ENCODE results near the gene ZBTB42. TPM values are rescaled to one million over a fixed set of nuclear protein-coding genes. Genes with fewer than 3 reads are reported as not detected.

Gene ZBTB42
- total RNA-seq, 1 donor from 2014 or later = 3.1 TPM

DNA sequence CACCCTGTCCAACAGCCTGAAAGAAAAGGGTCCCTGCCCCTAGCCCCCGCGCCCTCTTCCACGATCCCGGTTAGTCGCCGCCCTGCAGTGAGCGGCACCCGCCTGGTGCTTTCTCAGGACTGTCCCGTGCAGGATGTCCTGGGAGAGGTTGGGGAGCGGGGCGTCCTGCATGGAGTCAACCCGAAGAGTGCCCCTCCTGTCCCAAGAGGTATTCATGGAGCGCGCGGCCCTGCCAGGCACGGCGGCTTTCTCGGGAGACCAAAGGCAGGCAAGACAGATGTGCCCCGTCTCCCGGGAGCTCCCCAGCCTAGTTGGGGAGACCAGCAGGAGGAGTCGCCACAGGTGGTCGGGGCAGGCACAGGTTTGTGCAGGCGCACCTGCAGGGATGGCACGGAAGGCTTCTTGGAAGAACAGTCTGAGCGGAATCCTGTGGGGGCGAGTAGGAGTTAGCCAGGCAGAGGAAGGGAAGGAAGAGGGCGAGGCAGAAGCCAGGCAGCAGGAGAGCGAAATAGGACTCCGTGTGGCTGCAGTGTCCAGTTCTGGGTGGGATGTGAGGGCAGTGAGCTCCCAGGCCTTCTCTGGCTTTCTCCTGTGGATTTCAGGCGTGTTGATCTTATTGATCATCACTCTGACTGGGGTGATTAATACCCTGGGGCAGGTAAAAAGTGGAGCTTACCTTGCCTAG is 47.2 kb upstream of the ZBTB42 start:
- CTCF ChIA-PET = interaction anchor here (1.6 to 4.0 kb wide), 3 partner anchors 14 to 45 kb away, joined by 8 to 27 read pairs (median 9); partner anchors contain the start of gene ADSS1
- peaks cover 34% of the 10 kb centered on the region for H3K4me1 Mint-ChIP-seq
- no peaks in the 10 kb centered on the region for H3K9me3 Mint-ChIP-seq
- peak overlapping the region; percentile 41 for H3K27ac Mint-ChIP-seq
- TF ChIP-seq, protein P1, sequence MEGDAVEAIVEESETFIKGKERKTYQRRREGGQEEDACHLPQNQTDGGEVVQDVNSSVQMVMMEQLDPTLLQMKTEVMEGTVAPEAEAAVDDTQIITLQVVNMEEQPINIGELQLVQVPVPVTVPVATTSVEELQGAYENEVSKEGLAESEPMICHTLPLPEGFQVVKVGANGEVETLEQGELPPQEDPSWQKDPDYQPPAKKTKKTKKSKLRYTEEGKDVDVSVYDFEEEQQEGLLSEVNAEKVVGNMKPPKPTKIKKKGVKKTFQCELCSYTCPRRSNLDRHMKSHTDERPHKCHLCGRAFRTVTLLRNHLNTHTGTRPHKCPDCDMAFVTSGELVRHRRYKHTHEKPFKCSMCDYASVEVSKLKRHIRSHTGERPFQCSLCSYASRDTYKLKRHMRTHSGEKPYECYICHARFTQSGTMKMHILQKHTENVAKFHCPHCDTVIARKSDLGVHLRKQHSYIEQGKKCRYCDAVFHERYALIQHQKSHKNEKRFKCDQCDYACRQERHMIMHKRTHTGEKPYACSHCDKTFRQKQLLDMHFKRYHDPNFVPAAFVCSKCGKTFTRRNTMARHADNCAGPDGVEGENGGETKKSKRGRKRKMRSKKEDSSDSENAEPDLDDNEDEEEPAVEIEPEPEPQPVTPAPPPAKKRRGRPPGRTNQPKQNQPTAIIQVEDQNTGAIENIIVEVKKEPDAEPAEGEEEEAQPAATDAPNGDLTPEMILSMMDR (IDR thresholded peaks at IDR 0.05) = no peak
- intact Hi-C loops (cut with micrococcal nuclease) = loop anchor here (2.0 kb wide), 4 partner anchors 47 to 737 kb away; partner anchors contain the start of genes CDCA4, INF2, TEDC1 and ZBTB42
- POLR2A ChIA-PET = interaction anchor here (1.2 to 1.8 kb wide), 6 partner anchors 13 to 311 kb away, joined by 3 to 14 read pairs (median 6); partner anchors contain the start of genes CDCA4, GPR132 and ZBTB42
- H3K4me3 Mint-ChIP-seq = peak overlapping the region; percentile 88
- peaks cover 43% of the 10 kb centered on the region for H3K36me3 Mint-ChIP-seq (ENCODE audit: low read depth)
- DNase-seq (no peak), ATAC-seq (ENCODE audit: low read depth) (no peak)
- no peaks in the 10 kb centered on the region for H3K27me3 Mint-ChIP-seq

DNA sequence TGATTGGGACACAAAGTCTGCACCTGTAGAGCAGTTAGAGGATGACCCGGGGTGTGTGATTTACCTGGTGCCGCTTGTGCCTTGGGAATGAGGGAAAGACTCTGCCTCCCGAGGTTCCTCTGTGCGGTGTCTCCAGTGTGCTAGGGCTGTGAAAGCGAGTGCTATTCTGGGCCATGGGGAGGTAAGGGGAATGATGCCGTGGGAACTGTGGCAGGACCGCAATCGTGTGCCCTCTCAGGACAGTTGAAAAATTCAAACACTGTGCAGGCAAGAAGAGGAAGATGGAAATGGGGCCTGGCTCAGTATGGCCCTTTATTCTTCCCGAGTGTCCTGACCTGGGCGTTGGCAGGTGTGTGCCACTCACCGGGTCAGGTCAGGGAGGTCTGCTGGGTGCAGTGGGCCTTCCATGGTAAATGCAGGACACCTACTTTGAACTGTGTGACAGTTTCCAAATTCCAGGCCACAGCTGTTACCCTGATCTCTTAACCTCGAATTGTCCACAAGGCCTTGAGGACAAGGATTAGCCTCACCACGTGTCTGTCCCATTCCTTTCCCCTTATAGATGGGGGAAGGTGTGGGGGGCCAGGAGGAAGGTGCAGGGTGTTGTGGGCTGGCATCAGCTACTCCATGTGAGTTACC is 46.6 kb upstream of the ZBTB42 start:
- peaks cover 32% of the 10 kb centered on the region for H3K4me1 Mint-ChIP-seq
- intact Hi-C loops (cut with micrococcal nuclease) = no loop called here
- DNase-seq = no peak
- ChIA-PET POLR2A (no interaction called here), CTCF (interaction anchor here (4.0 kb wide), 1 partner anchor 13 kb away, joined by 27 read pairs; no protein-coding TSS in a partner anchor)
- no peaks in the 10 kb centered on the region for H3K27me3 Mint-ChIP-seq
- ATAC-seq (ENCODE audit: low read depth) = no peak
- H3K27ac Mint-ChIP-seq = no peak overlapping the region
- peaks cover 49% of the 10 kb centered on the region for H3K36me3 Mint-ChIP-seq (ENCODE audit: low read depth)
- H3K9me3 Mint-ChIP-seq = no peaks in the 10 kb centered on the region
- peak overlapping the region; percentile 88 for H3K4me3 Mint-ChIP-seq
- TF ChIP-seq, protein P1 (IDR thresholded peaks at IDR 0.05) = no peak

DNA sequence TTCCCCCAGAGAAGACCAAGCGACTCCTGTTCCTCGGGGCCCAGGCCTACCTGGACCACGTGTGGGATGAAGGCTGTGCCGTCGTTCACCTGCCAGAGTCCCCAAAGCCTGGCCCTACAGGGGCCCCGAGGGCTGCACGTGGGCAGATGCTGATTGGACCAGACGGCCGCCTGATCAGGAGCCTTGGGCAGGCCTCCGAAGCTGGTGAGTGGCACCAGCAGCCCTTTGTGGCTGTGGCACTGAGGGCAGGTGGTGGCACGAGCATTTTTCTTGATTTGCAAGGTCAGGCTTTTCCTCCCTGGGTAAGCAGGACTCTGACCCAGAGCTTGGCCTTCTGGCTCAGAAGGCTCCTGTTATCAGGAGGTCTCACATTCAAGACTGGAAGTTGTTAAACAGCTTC is 45.3 kb upstream of the ZBTB42 start:
- no peaks in the 10 kb centered on the region for H3K27me3 Mint-ChIP-seq

DNA sequence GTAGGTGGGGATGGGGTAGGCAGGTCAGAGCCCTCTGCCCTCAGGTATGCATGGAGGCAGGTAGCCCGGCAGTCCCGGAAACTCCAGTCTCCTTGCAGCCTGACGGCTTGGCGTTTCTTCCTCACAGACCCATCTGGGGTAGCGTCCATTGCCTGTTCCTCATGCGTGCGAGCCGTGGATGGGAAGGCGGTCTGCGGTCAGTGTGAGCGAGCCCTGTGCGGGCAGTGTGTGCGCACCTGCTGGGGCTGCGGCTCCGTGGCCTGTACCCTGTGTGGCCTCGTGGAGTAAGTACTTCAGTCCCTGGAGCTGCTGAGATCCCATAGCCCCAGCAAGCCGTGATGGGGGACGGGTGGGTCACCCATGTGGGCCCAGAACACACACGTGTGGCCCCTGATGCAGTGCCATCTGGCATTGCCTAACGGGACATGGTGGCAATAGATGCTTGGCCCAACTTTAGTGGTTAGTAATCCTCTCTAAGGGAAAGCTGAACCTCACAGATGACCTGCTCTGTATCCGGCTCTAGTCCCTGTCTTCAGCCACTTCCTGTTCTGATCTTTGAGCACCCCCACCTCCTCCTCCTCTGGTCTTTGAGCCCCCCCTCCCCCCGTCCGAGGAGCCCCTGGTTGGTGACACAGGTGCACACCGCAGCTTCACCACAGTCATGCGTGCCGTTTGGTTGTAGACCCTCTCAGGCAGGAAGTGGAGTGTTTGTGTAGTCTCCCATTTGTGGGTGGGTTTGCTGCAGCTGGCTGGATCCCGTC is 44.2 kb upstream of the ZBTB42 start:
- Mint-ChIP-seq H3K36me3 (ENCODE audit: low read depth) (peaks cover 71% of the 10 kb centered on the region), H3K27me3 (no peaks in the 10 kb centered on the region), H3K4me3 (no peak overlapping the region), H3K4me1 (peaks cover 32% of the 10 kb centered on the region), H3K9me3 (no peaks in the 10 kb centered on the region), H3K27ac (no peak overlapping the region)
- ATAC-seq (ENCODE audit: low read depth) = no peak
- ChIA-PET POLR2A (no interaction called here), CTCF (no interaction called here)
- DNase-seq = no peak
- intact Hi-C loops (cut with micrococcal nuclease) = no loop called here
- TF ChIP-seq, protein P1 (IDR thresholded peaks at IDR 0.05) = no peak

More for the DNA sequence above, 45.3 kb upstream of the ZBTB42 start:
- TF ChIP-seq, protein P1 (IDR thresholded peaks at IDR 0.05) = no peak
- peaks cover 32% of the 10 kb centered on the region for H3K4me1 Mint-ChIP-seq
- ChIA-PET POLR2A (no interaction called here), CTCF (interaction anchor here (4.0 kb wide), 1 partner anchor 12 kb away, joined by 27 read pairs; no protein-coding TSS in a partner anchor)
- H3K36me3 Mint-ChIP-seq (ENCODE audit: low read depth) = peaks cover 60% of the 10 kb centered on the region
- no peaks in the 10 kb centered on the region for H3K9me3 Mint-ChIP-seq
- no peak overlapping the region for H3K27ac Mint-ChIP-seq
- ATAC-seq (ENCODE audit: low read depth) (no peak), DNase-seq (no peak)
- intact Hi-C loops (cut with micrococcal nuclease) = no loop called here
- H3K4me3 Mint-ChIP-seq = no peak overlapping the region

DNA sequence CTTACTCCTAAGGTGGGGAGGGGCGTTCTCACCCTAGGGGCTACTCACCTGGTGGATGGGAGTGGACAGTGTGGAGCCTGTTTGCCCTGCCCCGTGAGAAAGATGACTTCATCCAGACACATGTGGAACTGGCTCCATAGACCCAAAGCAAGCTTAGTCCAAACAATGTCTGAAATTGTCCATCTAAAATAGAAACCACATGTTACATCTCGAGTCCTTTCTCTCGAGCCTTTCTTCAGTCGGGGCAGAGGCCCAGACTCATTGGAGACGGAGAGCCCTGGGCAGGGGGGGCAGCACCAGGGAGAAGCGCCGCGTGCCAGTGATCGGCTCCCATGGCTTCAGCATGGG is 43.7 kb upstream of the ZBTB42 start:
- POLR2A ChIA-PET = no interaction called here
- TF ChIP-seq, protein P1 (IDR thresholded peaks at IDR 0.05) = no peak
- intact Hi-C loops (cut with micrococcal nuclease) = no loop called here
- no peak overlapping the region for H3K4me3 Mint-ChIP-seq
- H3K9me3 Mint-ChIP-seq = no peaks in the 10 kb centered on the region
- H3K27ac Mint-ChIP-seq = no peak overlapping the region
- peaks cover 74% of the 10 kb centered on the region for H3K36me3 Mint-ChIP-seq (ENCODE audit: low read depth)
- DNase-seq (no peak), ATAC-seq (ENCODE audit: low read depth) (no peak)
- CTCF ChIA-PET = no interaction called here
- H3K4me1 Mint-ChIP-seq = peaks cover 32% of the 10 kb centered on the region
- no peaks in the 10 kb centered on the region for H3K27me3 Mint-ChIP-seq

All from activated B cell treated with CpG ODN at 0.5 μM for 24 hours (primary cell).